ENCODE results near the gene ISG15. TPM values are rescaled to one million over a fixed set of nuclear protein-coding genes. Genes with fewer than 3 reads are reported as not detected.

Gene ISG15
- total and polyA plus RNA-seq, 9 of the 15 experiments (the other 6 are each of a cell fraction or from before 2014, with no cell fraction given) = 0.40 to 58.3 (median 12.2) TPM

- Histone ChIP-seq H3K27me3 (ENCODE audit: control insufficient read depth in 2 of 2, insufficient read depth in 2 of 2, low read length in 2 of 2) (no peaks in the 10 kb centered on the region), H3K27ac (ENCODE audit: extremely low read depth, low read depth, low read length) (no peak overlapping the region), H3K4me2 (ENCODE audit: insufficient read depth, low read length) (no peak overlapping the region), H3K4me1 (replicated peaks in 1 of 2; ENCODE audit: control insufficient read depth in 2 of 2, insufficient read depth in 2 of 2, low read length in 2 of 2) (peaks cover 0 to 40% of the 10 kb centered on the region in 2 experiments; a peak in 2 of 5 replicates), H3K79me2 (ENCODE audit: control insufficient read depth, insufficient read depth, low read length) (no peaks in the 10 kb centered on the region), H3K9me1 (ENCODE audit: control insufficient read depth, insufficient read depth, low read length) (no peaks in the 10 kb centered on the region), H4K20me1 (replicated peaks; ENCODE audit: control insufficient read depth, insufficient read depth, low read length) (no peaks in the 10 kb centered on the region), H3K4me3 (no peak overlapping the region), H3K9ac (ENCODE audit: insufficient read depth in 1 of 2, low read depth in 2 of 2, low read length in 2 of 2) (no peak overlapping the region), H3K36me3 (ENCODE audit: control insufficient read depth, insufficient read depth, low read length) (peaks cover 86% of the 10 kb centered on the region), H2AFZ (ENCODE audit: low read depth, low read length) (no peak overlapping the region), H3K9me3 (replicated peaks; ENCODE audit: control insufficient read depth, insufficient read depth, low read depth, low read length) (no peaks in the 10 kb centered on the region)
- ATAC-seq (no peak), FAIRE-seq (no peak), DNase-seq (ENCODE audit: extremely low read depth in 1 of 4, low spot score in 3 of 4) (no peak)
- in situ Hi-C loops (cut with MboI) = no loop called here
- CTCF ChIA-PET (ENCODE audit: low intra/inter-chr PET ratio) = no interaction called here
- no TSS peak for BruUV-seq (replicated peaks)
- POLR2A ChIA-PET = interaction anchor here (1.6 kb wide), 1 partner anchor 8 kb away, joined by 4 read pairs; no protein-coding TSS in a partner anchor
- intact Hi-C loops (cut with micrococcal nuclease) = no loop called here
- WGBS (ENCODE audit: insufficient coverage, low coverage, missing lambda C conversion rate) = 97% methylated on average over 22 of the region's 32 CpGs
- no peak for TF ChIP-seq ZNF76 (CRISPR knock-in tag; IDR thresholded peaks at IDR 0.05; ENCODE audit: borderline replicate concordance)
- TF ChIP-seq POLR2G (IDR thresholded peaks at IDR 0.05; ENCODE audit: low read depth, low read length) = peak; percentile 51; the same call in 1 of the 2 replicates
- TF ChIP-seq, protein P1, sequence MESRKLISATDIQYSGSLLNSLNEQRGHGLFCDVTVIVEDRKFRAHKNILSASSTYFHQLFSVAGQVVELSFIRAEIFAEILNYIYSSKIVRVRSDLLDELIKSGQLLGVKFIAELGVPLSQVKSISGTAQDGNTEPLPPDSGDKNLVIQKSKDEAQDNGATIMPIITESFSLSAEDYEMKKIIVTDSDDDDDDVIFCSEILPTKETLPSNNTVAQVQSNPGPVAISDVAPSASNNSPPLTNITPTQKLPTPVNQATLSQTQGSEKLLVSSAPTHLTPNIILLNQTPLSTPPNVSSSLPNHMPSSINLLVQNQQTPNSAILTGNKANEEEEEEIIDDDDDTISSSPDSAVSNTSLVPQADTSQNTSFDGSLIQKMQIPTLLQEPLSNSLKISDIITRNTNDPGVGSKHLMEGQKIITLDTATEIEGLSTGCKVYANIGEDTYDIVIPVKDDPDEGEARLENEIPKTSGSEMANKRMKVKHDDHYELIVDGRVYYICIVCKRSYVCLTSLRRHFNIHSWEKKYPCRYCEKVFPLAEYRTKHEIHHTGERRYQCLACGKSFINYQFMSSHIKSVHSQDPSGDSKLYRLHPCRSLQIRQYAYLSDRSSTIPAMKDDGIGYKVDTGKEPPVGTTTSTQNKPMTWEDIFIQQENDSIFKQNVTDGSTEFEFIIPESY (CRISPR knock-in tag; IDR thresholded peaks at IDR 0.05) = peak; percentile 61; the same call in 1 of the 2 replicates
Observed at GRCh38 chr1:1050577-1051052, 37.3 kb downstream of the ISG15 start.
